Neural crest cell (in vitro differentiated cells): ENCODE results near the gene KRT14. TPM values are rescaled to one million over a fixed set of nuclear protein-coding genes. Genes with fewer than 3 reads are reported as not detected.

Source experiments
- DNase-seq: peaks from one replicate; pipeline ENCODE4 v3.0.0; 2021; ENCODE audit warnings: low read depth, mixed read lengths, low spot score
- H3K27ac Mint-ChIP-seq: one replicate; pipeline ENCODE4 v1.8.0; 2021; ENCODE audit warnings: mild to moderate bottlenecking, mixed read lengths; ENCODE audit not compliant: unreplicated experiment
- H3K27me3 Mint-ChIP-seq: 2 replicates; pipeline ENCODE4 v1.8.0; 2021; ENCODE audit warnings: low read depth, mild to moderate bottlenecking, mixed read lengths
- H3K36me3 Mint-ChIP-seq: 2 replicates; pipeline ENCODE4 v1.8.0; 2021; ENCODE audit warnings: low read depth, mild to moderate bottlenecking, mixed read lengths
- H3K4me1 Mint-ChIP-seq: 2 replicates; pipeline ENCODE4 v1.8.0; 2021; ENCODE audit warnings: mixed read lengths
- H3K4me3 Mint-ChIP-seq: one replicate; pipeline ENCODE4 v1.8.0; 2021; ENCODE audit warnings: mild to moderate bottlenecking, mixed read lengths
- H3K9me3 Mint-ChIP-seq: 2 replicates; pipeline ENCODE4 v1.8.0; 2021; ENCODE audit warnings: mixed read lengths
- CTCF ChIP-seq: fragments of 200-600 bp; sonication (generic); conservative IDR thresholded peaks from 2 replicates; pipeline ENCODE4 v1.5.0; 2021; ENCODE audit warnings: antibody characterized with exemption, mild to moderate bottlenecking
- total RNA-seq: library from RNA; stranded (reverse); gene quantifications from 2 replicates; pipeline ENCODE4 v1.2.1, GENCODE V29; 2021

KRT14 gene
- total RNA-seq, 1 donor from 2014 or later, result not detected

GRCh38 chr17:41556306-41556705 lies 30.4 kb downstream of the KRT14 start:
- no peak for DNase-seq
- Mint-ChIP-seq H3K27ac (no peak overlapping the region), H3K4me1 (no peaks in the 10 kb centered on the region), H3K36me3 (no peaks in the 10 kb centered on the region), H3K9me3 (no peaks in the 10 kb centered on the region), H3K4me3 (no peak overlapping the region), H3K27me3 (peaks cover 16% of the 10 kb centered on the region)
- no peak for TF ChIP-seq CTCF

DNA sequence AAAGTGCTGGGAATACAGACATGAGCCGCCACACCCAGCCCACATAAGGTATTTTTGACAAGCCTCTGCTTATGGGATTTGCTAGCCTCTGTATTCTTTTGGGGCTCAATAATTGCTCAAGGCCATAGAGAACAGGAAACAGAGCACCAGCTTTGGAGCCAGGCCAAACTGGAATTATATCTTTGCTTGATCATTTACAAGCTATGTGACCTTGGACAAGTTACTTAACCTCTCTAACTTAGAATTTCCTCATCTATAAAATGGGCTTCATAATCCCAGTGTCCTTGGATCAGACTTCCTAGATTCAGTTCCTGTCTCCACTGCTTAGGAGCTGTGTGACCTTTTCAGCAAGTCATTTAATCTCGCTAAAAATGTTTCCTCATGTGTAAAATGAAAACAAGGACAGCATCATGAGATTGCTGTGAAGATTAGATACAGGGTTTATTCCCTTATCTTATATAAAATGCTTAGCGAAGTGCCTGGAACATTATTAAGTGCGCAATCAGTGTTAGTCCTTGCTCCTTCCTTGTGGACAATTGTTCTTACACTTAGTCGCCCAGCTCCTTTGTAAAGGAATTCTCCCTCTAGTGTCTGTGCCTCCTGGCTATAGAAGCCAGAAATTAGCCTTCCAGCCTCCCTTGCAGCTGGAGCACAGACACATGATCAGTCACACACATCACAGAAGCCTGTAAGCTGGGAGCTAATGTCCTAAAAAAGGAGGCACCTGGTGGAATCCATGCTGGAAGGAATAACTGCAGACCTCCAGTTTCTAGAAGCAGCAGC lies 31.4 kb downstream of the KRT14 start:
- H3K36me3 Mint-ChIP-seq, result no peaks in the 10 kb centered on the region
- no peak overlapping the region for H3K4me3 Mint-ChIP-seq
- DNase-seq, result no peak
- H3K27me3 Mint-ChIP-seq, result peaks cover 14% of the 10 kb centered on the region
- no peaks in the 10 kb centered on the region for H3K9me3 Mint-ChIP-seq
- no peak for TF ChIP-seq CTCF
- H3K27ac Mint-ChIP-seq, result no peak overlapping the region
- no peaks in the 10 kb centered on the region for H3K4me1 Mint-ChIP-seq

GRCh38 chr17:41553987-41554680 lies 32.6 kb downstream of the KRT14 start:
- Mint-ChIP-seq H3K36me3 (no peaks in the 10 kb centered on the region), H3K27me3 (peaks cover 14% of the 10 kb centered on the region), H3K27ac (no peak overlapping the region), H3K9me3 (no peaks in the 10 kb centered on the region), H3K4me1 (peaks cover 10% of the 10 kb centered on the region), H3K4me3 (no peak overlapping the region)
- TF ChIP-seq CTCF, result no peak
- no peak for DNase-seq

- Mint-ChIP-seq H3K9me3 (no peaks in the 10 kb centered on the region), H3K27me3 (peaks cover 9% of the 10 kb centered on the region), H3K36me3 (no peaks in the 10 kb centered on the region), H3K4me3 (no peak overlapping the region), H3K27ac (no peak overlapping the region), H3K4me1 (peaks cover 17% of the 10 kb centered on the region)
- TF ChIP-seq CTCF, result no peak
- no peak for DNase-seq
These were observed 33.5 kb downstream of the KRT14 start for GRCh38 chr17:41553176-41553575.

GRCh38 chr17:41552455-41552854 lies 34.2 kb downstream of the KRT14 start:
- peaks cover 22% of the 10 kb centered on the region for H3K4me1 Mint-ChIP-seq
- peaks cover 1% of the 10 kb centered on the region for H3K27me3 Mint-ChIP-seq
- no peak overlapping the region for H3K4me3 Mint-ChIP-seq
- no peak for TF ChIP-seq CTCF
- DNase-seq, result no peak
- H3K27ac Mint-ChIP-seq, result no peak overlapping the region
- no peaks in the 10 kb centered on the region for H3K9me3 Mint-ChIP-seq
- no peaks in the 10 kb centered on the region for H3K36me3 Mint-ChIP-seq
